Measurements from ENCODE around the gene CDS2.

Gene CDS2

DNA sequence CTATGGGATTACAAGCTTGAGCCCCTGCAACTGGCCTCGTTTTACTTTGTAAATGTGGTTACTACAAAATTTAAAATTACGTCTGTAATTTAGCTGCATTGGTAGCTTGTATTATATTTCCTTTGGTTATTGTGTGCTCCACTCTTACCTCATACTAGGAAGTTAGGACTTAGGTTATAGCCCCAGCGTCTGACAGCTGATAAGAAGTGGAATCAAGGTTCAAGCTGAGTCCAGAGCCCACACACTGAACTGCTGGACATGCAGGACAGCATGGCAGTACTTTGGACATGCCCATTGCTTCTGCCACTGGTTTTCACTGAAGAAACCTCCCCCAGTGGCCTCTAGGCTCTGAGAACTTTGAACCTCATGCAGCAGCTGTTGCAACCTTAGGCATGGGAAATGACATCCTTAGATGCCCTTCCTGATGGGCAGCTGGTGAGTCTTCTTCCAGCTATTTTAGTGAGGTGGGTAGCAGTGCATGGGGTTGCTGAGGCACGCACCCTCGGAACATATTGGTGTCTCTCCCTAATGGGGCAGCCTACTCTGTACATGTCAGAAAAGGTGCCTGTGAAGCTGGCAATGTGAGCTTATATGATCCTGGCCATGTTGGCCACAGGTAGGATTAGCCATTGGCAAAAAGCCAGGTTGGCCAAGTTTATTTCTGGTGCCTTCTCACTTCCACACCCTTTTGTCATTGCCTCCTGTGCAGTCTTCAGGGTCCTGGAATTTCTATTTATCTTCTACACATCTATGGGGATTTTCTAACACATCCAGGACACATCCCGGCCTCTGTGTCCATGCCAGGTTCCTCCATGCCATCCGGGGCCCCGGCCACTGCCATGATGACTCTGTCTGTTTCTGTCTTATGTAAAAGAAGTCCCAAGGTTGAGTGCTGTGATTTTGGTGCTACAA is 85.3 kb downstream of the CDS2 start:
- no peak for DNase-seq (ENCODE audit: low read depth in 2 of 2, low spot score in 1 of 2)

DNA sequence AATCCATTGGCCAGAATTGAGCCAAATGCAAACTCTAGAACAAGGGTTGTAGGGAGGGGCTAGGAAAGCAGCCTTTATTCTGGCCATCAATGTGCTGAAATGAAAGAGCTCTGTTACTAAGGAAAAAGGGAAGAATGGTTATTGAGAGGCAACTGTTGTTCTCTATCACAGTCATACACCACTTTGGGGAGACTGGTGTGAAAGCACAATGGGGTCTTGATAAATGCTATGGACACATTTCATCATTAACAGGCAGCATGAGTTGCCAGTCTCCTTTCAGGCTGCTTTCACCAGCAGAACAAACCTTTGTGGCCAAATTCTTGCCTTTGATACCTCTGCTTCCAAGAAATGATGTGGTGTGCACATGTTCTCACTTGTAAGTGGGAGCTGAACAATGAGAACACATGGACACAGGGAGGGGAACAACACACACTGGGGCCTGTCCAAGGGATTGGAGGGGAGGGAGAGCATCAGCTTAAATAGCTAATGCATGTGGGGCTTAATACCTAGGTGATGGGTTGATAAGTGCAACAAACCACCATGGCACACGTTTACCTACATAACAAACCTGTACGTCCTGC is 86.2 kb downstream of the CDS2 start:
- no peak for DNase-seq (ENCODE audit: low read depth in 2 of 2, low spot score in 1 of 2)

DNA sequence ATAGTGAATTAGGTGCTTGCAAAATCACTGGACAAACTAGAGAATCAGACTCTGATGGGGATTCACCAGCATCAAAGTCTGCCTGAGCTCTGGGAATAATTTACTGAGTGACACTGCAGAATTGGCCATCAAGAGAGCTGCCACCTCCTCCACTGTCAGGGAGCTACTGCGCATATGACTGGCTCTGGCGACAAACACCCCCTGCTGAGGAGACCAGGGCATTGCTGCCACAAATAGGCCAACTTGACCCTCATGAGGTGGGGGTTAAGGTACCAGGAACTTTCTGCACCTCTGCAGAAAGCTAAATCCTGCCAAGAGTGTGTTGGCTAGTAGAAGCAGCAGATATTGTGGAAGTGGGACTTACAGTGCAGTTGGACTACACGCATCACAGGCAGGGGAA is 88.0 kb downstream of the CDS2 start:
- DNase-seq (ENCODE audit: low read depth in 2 of 2, low spot score in 1 of 2), result no peak

DNA sequence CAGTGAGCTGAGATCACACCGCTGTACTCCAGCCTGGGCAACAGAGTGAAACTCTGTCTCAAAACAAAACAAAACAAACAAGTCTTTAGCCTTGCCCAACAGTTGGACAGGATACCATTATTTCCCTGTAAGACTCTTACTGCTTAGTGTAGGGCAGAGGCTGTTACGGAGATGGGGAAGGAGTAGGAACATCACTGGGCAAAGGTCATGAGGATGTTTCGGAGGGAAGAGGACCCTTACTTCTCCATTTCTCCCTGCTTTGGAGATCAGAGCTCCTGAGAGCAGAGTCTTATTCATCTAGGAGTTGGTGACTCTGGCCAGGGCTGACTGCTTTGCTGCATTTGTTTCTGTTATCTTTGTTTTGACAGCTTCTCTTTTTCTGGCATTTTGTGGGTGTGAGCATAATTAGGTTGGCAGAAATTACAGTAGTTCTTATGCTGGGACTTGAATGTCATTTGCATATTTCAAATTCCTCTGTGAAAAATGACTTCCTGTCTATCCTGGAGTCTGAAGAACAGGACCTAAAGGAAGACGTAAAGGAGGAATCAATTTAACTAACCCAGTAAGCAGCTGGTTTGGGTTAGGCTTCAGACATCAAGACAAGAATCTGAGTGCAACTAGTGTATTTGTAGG is 89.0 kb downstream of the CDS2 start:
- no peak for DNase-seq (ENCODE audit: low read depth in 2 of 2, low spot score in 1 of 2)

DNA sequence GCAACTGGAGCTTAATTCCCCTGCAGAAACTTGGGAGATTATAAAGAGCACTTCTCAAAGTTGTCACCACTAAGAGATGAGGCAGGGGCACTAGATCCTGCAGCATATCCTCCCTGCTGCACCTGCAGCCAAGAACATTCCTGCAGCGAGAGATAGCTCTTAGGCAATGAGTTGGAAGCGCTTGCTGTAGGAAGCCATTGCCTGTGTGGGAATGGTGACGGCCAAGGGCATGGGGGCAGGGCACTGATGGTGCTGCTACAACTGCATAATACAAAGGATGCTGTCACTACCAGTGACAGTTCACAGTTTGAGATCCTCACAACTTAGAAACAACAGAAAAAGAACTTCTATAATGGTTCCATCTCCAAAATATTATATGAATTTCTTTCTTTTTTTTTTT is 89.9 kb downstream of the CDS2 start:
- no peak for DNase-seq (ENCODE audit: low read depth in 2 of 2, low spot score in 1 of 2)

- no peak for DNase-seq (ENCODE audit: low read depth in 2 of 2, low spot score in 1 of 2)
These were observed 90.8 kb downstream of the CDS2 start for GRCh38 chr20:5217616-5218015.

DNA sequence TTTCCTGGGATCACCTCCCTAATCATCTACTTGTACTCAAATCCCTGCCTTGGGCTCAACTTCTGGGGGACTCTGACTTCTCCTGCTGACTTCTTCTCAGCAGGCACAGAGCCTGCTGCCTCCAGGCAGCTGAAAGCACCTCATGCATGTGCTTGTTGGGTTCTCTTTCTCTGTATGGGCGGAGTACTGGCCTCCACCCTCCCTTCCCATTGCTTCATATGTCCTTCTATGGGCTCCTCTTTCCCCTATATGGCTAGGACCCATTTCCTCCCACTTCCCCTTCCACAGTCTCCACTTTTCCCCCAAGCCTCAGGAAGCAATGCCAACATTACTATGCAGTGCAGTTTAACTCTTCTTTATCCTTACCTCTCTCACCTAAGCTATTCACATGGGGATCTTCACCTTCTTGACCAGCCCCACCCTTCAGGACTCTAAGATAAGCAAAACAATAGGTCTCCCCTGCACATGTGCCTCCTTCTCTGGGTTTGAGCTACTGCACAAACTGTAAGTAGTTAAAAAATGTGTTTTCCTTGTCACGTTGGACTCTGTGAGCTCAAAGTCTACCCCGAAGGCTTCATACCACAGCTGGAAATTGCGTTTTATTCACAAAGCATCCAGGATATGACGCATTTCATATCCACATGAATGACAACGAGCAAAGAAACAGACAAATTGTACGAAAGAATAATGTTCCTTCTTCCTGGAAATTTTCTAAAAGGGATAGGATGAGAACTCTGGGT is 93.7 kb downstream of the CDS2 start:
- no peak for DNase-seq (ENCODE audit: low read depth in 2 of 2, low spot score in 1 of 2)

GRCh38 chr20:5221061-5221430 is 94.2 kb downstream of the CDS2 start:
- no peak for DNase-seq (ENCODE audit: low read depth in 2 of 2, low spot score in 1 of 2)

GRCh38 chr20:5222919-5223634 is 96.3 kb downstream of the CDS2 start:
- DNase-seq (ENCODE audit: low read depth in 2 of 2, low spot score in 1 of 2), result peak in 1 of 2 donors; percentile 33

- no peak for DNase-seq (ENCODE audit: low read depth in 2 of 2, low spot score in 1 of 2)
These were observed 103.7 kb downstream of the CDS2 start for GRCh38 chr20:5230544-5230943.

DNA sequence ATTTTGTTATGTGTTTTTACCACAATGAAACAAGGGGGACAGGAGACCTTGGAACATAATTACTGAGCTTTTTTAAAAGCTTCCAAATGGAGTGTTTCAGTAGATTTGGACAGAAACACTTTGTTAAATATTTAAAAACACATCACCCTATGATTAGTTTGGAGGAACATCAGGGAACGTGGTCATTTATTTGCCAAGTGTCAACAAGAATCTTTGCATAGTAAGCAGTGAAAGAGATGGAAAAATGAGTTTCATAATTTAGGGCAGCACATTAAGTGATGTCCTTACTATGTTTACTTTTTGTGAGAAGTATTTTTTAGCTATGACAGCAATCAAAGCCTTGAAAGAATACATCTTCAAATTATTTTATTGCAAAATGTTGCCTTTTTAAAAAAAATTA is 107.3 kb downstream of the CDS2 start:
- DNase-seq (ENCODE audit: low read depth in 2 of 2, low spot score in 1 of 2), result no peak

DNA sequence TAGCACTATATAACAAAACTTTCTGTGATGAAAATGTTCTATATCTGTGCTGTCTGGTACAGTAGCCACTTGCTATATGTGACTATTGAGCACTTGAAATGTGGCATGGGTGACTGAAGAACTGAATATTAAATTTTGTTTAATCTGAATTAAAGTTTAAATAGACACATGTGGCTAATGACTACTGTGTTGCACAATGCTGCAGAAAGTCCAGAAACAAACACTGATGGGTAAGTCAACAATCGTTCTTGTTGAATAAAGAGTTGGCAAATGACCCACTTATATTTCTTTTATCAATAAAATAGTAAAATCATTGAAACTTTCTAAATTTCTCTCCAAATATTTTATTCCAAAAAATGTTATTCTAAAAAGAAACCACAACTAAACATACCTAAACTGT is 108.2 kb downstream of the CDS2 start:
- no peak for DNase-seq (ENCODE audit: low read depth in 2 of 2, low spot score in 1 of 2)
